HFFc6 (cell line): ENCODE measurements around the gene PRKACB. TPM values are rescaled to one million over a fixed set of nuclear protein-coding genes. Genes with fewer than 3 reads are reported as not detected.
"Not testable (repeated sequence)": the region's sequence is repeated elsewhere in the genome, so short reads cannot be mapped to it uniquely, and the experiment has no call there.

ENCODE experiments used
- DNase-seq: peaks from one replicate; pipeline ENCODE4 v3.0.0-alpha.2; 2018
- H3K27ac Mint-ChIP-seq: 2 replicates; pipeline ENCODE4 v1.8.0; 2020; ENCODE audit warnings: mild to moderate bottlenecking, mixed read lengths
- H3K27me3 Mint-ChIP-seq: 2 replicates; pipeline ENCODE4 v1.8.0; 2021; ENCODE audit warnings: mild to moderate bottlenecking, moderate library complexity, mixed read lengths; ENCODE audit not compliant: insufficient read depth
- H3K36me3 Mint-ChIP-seq: 2 replicates; pipeline ENCODE4 v1.8.0; 2021; ENCODE audit warnings: low read depth, mixed read lengths
- H3K4me1 Mint-ChIP-seq: 2 replicates; pipeline ENCODE4 v1.8.0; 2020; ENCODE audit warnings: low read depth, mixed read lengths
- H3K4me3 Mint-ChIP-seq: 2 replicates; pipeline ENCODE4 v1.8.0; 2020; ENCODE audit warnings: mild to moderate bottlenecking, moderate library complexity, mixed read lengths
- H3K9me3 Mint-ChIP-seq: 2 replicates; pipeline ENCODE4 v1.8.0; 2020; ENCODE audit warnings: mild to moderate bottlenecking, mixed read lengths
- CTCF ChIP-seq: fragments of 200-600 bp; sonication (generic); IDR thresholded peaks from 2 replicates; pipeline ENCODE4 v1.5.0; 2021; ENCODE audit warnings: antibody characterized with exemption, mild to moderate bottlenecking
- total RNA-seq, 6 experiments: library from RNA; stranded (reverse); fragmentation: NEBNext Ultra II Directional; extraction: Animal tissue kit (Norgen Biotek cat#: 25700); gene quantifications; 2 replicates in 1 of 6; 3 replicates in 5 of 6; pipeline ENCODE4 v1.2.3, GENCODE V29; 2021

Gene PRKACB
- total RNA-seq, 6 experiments from 2014 or later = 29.8 to 41.0 (median 36.7) TPM

- H3K36me3 Mint-ChIP-seq = peaks cover 13% of the 10 kb centered on the region
- TF ChIP-seq CTCF = no peak
- peak overlapping the region; percentile 79 for H3K27ac Mint-ChIP-seq
- no peak overlapping the region for H3K4me3 Mint-ChIP-seq
- peak; percentile 77 for DNase-seq
- H3K4me1 Mint-ChIP-seq = peaks cover 61% of the 10 kb centered on the region
- H3K9me3 Mint-ChIP-seq = peaks cover 6% of the 10 kb centered on the region
- no peaks in the 10 kb centered on the region for H3K27me3 Mint-ChIP-seq
These were observed 40.7 kb upstream of the PRKACB start for GRCh38 chr1:84103197-84103992.

- H3K27me3 Mint-ChIP-seq, H3K9me3 Mint-ChIP-seq: not testable (repeated sequence)
- DNase-seq = peak; percentile 87
- H3K4me3 Mint-ChIP-seq = peak overlapping the region; percentile 27
- H3K4me1 Mint-ChIP-seq = peaks cover 46% of the 10 kb centered on the region
- peaks cover 11% of the 10 kb centered on the region for H3K36me3 Mint-ChIP-seq
- H3K27ac Mint-ChIP-seq = peak overlapping the region; percentile 77
These were observed 36.5 kb upstream of the PRKACB start for GRCh38 chr1:84107538-84107937.

- Mint-ChIP-seq H3K4me1 (peaks cover 41% of the 10 kb centered on the region), H3K4me3 (peak overlapping the region; percentile 27), H3K36me3 (peaks cover 11% of the 10 kb centered on the region), H3K9me3 (peaks cover 6% of the 10 kb centered on the region), H3K27me3 (no peaks in the 10 kb centered on the region), H3K27ac (peak overlapping the region; percentile 77)
- no peak for DNase-seq
- no peak for TF ChIP-seq CTCF
These were observed 36.1 kb upstream of the PRKACB start for GRCh38 chr1:84107955-84108354.

- Mint-ChIP-seq H3K27ac (no peak overlapping the region), H3K27me3 (no peaks in the 10 kb centered on the region), H3K4me3 (no peak overlapping the region), H3K36me3 (peaks cover 11% of the 10 kb centered on the region), H3K4me1 (peaks cover 31% of the 10 kb centered on the region), H3K9me3 (peaks cover 6% of the 10 kb centered on the region)
- no peak for TF ChIP-seq CTCF
- no peak for DNase-seq
These were observed 35.0 kb upstream of the PRKACB start for GRCh38 chr1:84108900-84109578.

GRCh38 chr1:84110629-84111028 lies 33.4 kb upstream of the PRKACB start:
- Mint-ChIP-seq H3K4me3 (no peak overlapping the region), H3K27ac (no peak overlapping the region), H3K36me3 (peaks cover 11% of the 10 kb centered on the region), H3K27me3 (no peaks in the 10 kb centered on the region), H3K4me1 (peaks cover 24% of the 10 kb centered on the region), H3K9me3 (peaks cover 6% of the 10 kb centered on the region)
- TF ChIP-seq CTCF = no peak
- DNase-seq = no peak

- H3K27me3 Mint-ChIP-seq = no peaks in the 10 kb centered on the region
- no peak for TF ChIP-seq CTCF
- peaks cover 9% of the 10 kb centered on the region for H3K4me1 Mint-ChIP-seq
- DNase-seq = no peak
- H3K9me3 Mint-ChIP-seq = no peaks in the 10 kb centered on the region
- no peak overlapping the region for H3K27ac Mint-ChIP-seq
- no peak overlapping the region for H3K4me3 Mint-ChIP-seq
- H3K36me3 Mint-ChIP-seq = no peaks in the 10 kb centered on the region
These were observed 27.5 kb upstream of the PRKACB start for GRCh38 chr1:84116558-84116957.
